HG03521 (cell line): ENCODE results near the gene ZNF217.
A peak's percentile ranks its signal among the peaks of the same experiment; 100 is the strongest.
"Not testable (repeated sequence)": the region's sequence is repeated elsewhere in the genome, so short reads cannot be mapped to it uniquely, and the experiment has no call there.

Experiments used
- ATAC-seq: cut with Tn5 transposase; IDR thresholded peaks from one replicate; pipeline ENCODE4 v1.9.1; 2021; ENCODE audit warnings: mild to moderate bottlenecking, moderate library complexity; ENCODE audit not compliant: unreplicated experiment

Gene ZNF217

DNA sequence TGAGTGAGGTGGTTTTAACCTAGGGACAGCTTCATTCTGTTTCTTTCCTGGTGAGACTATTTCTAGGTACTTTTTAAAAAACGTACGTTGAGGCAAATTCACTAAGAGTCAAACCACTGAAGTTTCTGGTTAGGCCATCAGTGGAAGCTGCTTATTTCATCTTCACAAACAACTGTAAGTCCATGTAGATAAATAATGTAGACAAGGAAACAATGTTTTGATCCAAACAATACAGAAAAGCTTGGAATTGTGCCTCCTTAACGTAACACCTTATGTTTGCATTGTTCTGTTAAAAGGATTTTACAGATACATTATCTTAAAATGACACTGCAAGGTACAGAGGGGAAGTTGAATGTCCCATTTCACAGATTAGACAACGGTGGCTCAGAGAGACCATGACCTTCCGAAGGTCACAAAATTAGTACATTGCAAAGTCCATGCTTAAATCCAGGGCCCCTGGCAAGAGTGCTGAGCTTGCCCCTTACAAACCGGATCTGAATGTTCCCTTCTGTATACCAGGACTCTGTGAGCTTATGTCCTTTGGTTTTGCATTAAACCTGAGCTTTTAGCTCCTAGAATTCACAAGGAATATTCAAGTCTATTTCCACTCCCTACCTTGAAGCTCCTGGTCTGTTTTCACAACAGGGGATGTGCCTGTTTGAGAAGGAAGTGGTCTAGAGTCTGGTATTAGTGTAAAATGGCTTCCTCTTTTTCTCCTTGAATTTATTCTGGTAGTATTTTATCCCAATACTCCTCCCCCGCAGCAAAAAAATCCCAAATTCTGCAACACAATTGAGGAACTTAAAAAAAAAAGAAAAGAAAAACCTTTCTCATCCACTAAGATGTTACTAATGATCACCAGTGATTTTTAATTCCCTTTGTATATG is 28.9 kb upstream of the ZNF217 start:
- ATAC-seq, result no peak

DNA sequence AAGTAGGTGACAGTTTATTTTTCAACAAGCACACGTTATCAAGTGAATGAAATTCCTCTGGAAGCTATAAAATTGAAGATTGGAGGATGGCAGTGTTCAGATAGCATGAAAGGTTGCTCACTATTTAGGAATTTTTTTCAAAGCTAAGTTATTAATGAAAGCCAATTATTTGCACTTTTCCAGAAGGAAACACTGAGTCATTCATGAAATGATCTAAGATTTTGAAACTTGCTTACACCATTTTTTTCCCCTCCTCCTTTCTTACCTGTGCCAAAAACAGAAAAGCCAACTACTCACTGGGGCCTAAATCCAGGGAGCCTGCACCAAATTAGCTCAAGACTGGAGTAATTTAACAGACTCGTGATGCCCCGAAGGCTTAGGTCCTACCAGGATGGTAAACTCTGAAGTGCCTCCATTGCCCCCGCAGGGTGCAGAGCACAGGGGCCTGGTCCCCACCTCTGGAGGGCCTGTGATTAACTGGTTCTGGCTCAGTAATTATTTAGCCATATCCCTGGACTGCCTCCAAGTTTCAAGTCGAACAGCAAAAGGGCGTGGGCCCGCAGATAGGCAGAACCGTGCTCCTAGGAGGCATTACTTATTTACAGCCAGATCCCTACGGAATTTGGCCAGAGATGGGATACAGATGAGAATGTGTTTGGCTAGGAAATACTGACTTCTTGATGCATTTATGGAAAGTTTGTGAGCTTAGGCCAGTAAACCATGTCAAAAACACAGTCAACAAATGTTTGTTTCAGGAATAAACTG is 28.0 kb upstream of the ZNF217 start:
- ATAC-seq, result no peak

DNA sequence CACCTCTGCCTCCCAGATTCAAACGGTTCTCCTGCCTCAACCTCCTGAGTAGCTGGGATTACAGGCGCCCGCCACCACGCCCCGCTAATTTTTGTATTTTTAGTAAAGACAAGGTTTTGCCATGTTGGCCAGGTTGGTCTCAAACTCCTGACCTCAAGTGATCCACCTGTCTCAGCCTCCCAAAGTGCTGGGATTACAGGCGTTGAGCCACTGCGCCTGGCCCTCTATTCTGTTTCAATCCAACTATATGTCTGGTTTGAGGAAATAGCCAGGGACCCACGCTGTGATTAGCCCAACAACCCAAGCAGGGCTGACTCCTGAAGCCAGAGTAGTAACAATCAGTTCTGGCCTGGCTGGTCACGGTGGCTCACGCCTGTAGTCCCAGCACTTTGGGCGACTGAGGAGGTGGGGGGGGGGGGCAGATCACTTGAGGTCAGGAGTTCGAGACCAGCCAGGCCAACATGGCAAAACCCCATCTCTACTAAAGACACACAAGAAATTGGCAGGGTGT is 24.9 kb upstream of the ZNF217 start:
- not testable (repeated sequence) for ATAC-seq

DNA sequence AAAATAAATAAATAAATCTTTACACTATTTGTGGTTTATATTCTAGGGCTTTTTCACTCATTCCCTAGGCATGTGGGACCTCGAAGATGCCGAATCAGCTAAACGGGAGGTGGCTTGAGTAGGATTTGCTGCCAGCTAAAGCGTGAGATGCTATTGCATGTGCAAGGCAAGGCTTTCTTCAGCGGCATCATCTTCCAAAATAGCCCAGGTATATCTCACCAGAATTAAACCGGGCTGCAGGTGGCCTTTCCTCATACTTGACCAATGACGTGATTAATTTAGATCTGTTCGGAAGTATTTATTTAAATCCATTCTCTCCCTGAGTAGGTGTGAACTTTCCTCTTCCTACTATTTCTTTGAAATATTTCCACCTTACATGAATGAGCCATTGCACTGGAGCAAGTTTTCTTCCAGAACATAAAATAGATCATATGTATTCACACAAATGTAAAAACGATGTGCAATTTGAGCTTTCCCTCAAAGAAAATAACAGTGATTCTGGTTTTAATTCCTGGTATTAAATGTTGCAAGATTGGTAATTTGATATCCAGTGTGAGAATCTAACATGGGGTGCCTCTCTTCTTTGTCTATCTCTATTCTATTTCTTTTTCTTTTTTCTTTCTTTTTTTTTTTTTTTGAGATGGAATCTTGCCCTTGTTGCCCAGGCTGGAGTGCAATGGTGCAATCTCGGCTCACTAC is 24.3 kb upstream of the ZNF217 start:
- no peak for ATAC-seq

DNA sequence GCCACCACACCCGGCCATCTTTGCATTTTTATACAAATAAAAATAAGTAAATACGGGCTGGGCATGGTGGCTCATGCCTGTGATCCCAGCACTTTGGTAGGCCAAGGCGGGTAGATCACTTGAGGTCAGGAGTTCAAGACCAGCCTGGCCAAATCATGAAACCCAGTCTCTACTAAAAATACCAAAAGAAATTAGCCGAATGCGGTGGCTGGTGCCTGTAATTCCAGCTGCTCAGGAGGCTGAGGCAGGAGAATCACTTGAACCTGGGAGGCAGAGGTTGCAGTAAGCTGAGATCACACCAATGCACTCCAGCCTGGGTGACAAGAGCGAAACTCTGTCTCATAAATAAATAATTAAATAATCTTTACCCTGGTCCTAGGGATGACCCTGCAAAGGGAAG is 22.9 kb upstream of the ZNF217 start:
- ATAC-seq, result not testable (repeated sequence)

DNA sequence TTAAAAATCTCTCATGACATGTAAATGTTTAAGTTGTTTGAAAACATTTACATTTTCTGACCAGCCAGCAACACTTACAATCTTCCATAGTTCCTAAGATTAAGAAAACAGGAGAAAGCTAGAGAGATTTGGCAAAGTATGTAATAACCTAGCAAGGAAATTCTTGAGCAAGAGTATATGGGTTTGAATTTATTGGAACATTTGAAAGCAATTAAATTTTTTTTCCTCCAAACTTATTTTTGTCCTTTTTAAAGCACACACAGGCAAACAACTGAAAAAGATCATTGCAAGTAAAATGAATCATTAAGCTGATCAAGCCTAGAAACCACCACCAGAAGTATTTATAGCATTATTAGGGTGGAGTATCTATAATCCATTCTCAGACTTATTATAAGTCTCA is 20.1 kb upstream of the ZNF217 start:
- ATAC-seq, result no peak

DNA sequence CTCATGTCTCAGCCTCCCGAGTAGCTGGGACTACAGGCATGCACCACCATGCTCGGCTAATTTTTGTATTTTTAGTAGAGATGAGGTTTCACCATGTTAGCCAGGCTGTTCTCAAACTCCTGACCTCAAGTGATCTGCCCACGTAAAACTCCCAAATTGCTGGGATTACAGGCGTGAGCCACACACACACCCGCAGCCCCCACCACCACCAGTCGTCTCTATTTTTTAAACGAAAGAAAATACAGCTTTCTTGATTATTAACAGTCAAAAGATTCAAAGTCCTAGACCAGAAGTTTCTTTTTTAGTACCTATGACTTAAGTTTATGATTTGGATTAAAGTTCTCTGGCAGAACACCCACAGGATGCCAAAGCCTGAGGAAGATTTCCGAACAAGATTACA is 18.6 kb upstream of the ZNF217 start:
- ATAC-seq, result not testable (repeated sequence)

DNA sequence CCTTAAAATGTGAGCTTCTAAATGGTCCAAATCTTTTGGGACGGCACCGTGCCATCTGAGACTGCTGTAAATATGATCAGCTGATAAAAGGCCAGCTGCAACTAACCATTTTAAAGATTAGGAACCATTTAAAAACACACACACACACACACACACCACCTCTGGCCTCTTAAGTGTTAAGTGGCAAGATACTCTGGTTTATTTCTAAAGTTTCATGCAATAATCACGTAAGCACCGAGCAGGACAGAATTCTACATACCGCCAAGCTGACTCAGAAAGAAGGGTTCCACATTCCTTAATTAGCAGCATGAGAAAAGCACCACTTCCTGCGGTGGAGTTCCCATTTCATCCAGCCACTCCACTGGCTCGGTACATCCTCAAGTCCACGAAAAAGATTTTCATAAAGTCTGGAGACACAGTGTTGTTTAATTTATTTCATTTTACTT is 17.8 kb upstream of the ZNF217 start:
- ATAC-seq, result no peak

DNA sequence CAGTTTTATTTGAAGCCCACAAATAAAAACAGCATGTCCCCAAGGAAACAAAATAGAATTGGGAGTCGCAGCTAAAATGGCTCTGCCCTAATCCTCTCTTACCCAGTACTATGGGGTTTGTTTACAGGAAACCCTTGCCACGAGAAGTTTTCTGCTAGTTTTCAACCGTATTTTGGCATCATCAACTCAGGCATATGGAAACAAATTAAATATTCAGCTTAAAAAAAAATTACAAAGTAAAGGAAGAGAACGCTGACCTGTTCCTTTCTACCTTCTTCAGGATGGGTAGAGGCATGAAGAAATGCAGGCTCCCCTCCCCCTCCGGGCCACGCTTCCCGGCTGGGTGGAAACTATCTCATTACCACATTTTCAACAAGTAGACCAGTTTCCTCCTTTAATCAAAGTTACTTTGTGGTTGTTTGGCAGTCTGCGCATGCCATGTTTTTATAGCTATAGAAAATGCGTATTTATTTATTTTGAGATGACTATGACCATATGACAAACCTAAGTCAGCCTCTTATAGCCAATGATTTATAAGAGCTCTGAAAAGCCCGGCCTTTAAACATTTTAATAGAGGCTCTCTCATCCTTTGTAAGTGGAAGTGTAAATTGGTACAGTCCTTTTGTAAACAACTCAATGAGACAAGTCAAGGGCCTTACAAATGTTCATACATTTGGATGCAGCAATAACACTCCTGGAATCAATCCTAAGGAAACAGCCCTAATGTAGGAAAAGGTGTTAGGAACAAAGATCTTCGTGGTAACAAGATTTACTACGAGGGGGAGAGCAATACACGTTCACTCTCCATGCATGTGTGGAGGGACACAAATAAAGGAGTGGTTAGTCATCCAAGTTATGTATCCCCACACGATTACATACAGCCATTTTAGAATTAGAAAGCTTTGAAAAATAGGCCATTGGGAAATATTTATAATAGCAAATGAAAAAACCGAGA is 16.1 kb upstream of the ZNF217 start:
- ATAC-seq, result peak; percentile 41

DNA sequence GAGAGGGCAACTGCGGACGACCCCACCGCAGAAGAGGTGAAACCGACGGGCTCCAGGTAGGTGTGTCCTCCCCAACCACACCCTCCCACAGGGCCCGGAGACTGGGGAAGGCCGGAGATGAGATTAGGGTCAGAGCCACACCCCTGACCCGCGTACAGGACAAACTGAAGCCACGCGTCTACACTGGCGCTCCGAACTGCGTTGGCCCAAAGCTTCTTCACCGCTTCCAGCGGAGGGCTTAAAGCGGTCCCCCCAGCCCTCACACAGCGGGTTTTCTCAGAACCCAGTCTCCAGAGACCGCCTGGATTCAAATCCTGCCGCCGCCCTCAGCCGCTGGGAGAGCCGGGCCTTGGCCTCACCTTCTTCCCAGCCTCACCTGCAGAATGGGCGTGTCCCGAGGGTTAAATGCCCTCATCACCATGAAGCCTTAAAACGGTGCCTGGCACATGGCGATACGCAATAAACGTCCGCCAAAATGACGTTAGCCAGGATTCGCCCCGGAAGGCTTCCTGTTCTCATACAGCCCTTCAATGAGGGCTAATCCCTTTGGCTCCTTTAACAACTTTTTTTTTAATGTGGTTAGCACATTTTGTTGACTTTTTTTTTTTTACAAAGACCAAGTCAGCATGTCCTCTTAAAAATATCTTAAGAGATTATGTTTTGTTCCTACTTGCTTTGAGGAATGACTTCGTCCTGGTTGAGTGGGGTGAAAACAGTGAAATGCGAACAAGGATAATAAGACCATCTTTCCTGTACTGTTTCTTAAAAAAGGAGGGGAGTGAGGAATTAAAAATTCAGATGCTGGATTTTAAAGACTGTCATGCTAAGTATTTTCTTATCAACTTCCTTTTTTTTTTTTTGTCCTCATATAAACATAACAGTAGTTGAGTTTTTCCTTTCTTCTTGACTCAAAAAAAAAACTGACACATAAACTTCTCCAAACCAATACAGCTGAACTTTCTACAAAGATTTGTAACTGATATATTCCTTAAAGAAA is 15.1 kb upstream of the ZNF217 start:
- ATAC-seq, result no peak

DNA sequence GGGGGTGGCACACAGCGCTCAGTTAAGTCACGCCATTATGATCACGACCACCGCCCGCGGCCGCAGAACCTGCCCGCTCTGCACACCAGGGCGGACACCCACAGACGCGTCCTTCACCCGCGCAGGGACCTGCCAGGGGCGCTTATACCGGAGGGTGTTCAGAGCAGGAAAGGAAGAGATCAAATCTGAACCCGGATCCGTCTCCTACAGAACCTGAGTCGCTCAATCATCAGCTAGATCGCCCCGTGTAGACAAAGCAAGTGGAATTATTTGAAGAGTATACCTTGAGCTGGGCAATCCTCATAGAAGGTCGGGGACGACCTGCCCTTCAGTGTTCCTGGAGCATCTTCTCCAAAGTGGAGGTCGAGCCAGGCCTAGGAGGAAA is 14.4 kb upstream of the ZNF217 start:
- ATAC-seq, result no peak

DNA sequence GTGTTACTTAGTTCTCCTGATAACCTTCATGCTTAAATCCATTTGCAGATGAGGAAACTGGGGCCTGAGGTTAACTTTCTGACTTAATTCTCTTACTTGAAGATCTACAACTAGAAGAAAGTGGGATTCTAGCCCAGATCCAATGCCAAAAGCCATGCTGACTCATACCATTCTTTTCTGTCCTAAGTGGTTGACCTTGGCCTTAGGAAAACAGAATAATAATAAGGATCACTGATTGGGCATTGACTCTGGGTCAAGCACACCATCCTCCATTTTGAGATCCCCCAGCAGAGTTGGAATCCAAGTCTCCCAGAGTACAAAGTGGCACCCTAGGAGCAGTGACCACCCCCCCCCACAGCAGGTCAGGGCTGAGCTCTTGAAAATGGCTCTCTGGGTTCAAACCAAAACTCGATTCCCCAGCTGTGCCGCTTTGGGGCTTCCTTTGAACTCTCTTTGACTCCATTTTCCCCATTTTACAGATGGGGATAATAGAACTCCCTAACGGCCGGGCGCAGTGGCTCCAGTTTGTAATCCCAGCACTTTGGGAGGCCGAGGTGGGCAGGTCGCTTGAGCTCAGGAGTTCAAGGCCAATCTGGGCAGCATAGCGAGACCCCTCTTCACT is 12.8 kb upstream of the ZNF217 start:
- ATAC-seq, result no peak

DNA sequence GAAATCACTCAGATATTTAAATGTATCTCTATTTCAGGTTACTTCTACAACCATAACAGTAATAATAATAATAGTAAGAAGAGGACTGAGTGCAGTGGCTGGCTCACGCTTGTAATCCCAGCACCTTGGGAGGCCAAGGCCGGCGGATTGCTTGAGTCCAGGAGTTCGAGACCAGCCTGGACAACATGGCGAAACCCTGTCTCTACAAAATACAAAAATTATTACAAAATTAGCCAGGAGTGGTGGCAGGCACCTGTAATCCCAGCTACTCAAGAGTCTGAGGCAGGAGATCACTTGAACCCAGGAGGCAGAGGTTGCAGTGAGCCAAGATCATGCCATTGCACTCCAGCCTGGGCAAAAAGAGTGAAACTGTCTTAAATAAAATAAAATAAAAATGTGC is 11.8 kb upstream of the ZNF217 start:
- not testable (repeated sequence) for ATAC-seq

DNA sequence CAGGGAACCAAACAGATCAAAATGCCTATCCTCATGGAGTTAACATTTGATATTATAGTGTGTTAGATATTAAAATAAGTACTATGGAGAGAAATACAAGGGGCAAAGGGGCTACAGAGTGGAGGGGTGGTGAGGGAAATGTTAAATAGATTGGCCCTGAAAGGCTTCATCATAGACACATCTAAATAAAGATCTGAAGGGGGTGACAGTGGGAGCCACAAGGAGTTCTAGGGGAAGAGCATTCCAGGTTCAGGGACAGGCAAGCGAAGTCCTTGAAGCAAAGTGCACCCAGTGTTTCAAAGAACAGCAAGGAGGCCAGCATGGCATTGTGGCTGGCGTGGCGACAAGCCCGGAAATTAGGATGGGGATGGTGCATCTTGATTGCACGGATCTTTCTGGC is 11.2 kb upstream of the ZNF217 start:
- not testable (repeated sequence) for ATAC-seq

DNA sequence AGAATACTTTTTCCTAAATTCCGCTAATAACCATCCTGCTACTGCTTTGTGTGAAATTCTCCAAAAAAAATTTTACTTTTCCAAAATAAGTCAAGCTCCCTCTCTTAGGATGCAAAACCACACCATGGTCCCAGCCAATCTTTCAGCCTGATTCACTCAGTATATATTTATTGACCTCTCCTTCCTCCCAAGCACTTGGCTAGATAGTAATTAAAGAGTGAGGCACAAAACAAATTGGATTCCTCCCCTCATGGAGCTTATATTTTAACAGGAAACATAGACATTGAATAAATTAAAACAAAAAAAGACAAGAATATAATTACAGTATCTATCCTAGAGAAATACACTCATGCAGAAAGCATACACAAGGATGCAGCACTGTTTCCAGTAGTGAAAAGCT is 9.0 kb upstream of the ZNF217 start:
- no peak for ATAC-seq

DNA sequence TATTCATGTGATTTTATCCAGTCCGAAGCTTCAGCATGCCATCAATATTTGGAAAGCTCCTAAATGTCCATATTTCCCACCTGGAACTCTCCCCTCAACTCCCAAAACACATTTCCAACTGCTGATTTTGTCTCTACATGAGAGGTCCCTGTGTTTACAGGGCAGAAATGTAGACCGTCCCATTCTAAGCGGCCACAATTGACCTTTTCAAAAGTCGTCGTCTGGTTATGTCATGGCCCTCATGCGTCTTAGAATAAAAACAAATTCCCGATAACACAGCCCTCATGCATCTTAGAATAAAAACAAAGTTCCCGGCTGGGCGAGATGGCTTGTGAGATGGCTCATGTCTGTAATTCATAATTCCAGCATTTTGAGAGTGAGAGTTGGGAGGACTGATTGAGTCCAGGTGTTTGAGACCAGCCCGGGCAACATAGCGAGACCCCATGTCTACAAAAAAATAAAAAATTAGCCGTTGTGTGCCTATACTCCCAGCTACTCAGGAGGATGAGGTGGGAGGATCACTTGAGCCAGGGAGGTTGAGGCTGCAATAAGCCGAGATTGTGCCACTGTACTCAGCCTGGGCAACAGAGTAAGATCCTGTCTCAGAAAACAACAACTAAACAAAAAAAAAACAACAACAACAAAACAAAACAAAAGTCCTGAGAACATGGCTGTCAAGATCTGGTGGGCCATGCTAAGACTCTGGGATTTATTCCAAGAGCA is 6.4 kb upstream of the ZNF217 start:
- no peak for ATAC-seq

DNA sequence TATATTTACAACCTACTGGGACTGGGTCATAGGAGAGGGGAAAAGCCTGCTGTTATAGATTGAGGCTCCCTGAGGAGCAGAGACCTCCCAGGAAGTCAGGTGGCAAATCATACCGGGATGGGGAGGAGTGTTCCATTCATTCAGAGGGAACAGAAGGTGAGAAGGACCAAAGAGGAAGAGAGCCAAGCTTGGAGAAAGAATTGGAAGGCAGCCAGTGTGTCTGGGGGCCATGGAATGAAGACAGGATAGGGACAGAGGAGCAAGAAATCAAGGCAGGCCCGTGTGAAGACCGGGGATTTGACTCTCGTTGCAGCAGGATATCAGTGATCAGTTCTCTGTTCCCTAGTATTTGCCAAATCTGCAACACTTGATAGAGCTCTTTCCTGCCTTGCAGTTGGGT is 5.7 kb upstream of the ZNF217 start:
- ATAC-seq, result no peak

DNA sequence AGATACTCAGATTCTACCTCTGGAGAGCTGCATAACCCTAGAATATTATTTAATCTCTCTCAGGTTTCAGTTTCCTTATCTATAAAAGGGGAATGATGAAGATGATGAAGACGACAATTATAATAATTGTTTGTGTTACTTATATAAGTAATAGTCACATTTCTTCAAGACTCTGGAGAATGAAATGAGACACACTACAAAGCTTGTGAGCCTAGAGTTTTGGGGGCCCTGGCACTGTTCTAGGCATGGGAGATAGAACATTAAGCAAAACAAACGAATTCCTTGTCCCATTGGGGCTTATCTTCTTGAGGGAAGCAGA is 5.4 kb upstream of the ZNF217 start:
- ATAC-seq, result no peak
